Measurements from ENCODE around the gene TBXAS1.

Gene TBXAS1

DNA sequence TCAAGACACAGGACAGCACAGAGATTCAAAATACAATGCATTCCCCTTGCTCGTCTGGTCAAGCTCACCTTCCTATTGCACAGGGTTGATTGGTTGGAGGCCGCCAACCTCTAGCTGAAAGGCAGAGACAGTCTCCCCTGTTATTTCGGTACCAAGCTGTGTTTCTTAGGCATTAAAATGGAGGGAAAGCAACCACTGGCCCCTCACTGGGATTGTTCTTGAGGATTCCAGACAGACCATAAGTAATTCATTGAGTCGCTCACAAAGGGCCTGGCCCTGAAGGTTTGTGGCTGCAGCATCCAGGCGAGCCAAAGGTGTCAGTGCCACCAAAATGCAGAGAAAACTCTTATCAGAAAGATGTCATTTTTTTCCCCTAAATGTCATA lies 152.4 kb downstream of the TBXAS1 start:
- DNase-seq (ENCODE audit: low spot score) = no peak

DNA sequence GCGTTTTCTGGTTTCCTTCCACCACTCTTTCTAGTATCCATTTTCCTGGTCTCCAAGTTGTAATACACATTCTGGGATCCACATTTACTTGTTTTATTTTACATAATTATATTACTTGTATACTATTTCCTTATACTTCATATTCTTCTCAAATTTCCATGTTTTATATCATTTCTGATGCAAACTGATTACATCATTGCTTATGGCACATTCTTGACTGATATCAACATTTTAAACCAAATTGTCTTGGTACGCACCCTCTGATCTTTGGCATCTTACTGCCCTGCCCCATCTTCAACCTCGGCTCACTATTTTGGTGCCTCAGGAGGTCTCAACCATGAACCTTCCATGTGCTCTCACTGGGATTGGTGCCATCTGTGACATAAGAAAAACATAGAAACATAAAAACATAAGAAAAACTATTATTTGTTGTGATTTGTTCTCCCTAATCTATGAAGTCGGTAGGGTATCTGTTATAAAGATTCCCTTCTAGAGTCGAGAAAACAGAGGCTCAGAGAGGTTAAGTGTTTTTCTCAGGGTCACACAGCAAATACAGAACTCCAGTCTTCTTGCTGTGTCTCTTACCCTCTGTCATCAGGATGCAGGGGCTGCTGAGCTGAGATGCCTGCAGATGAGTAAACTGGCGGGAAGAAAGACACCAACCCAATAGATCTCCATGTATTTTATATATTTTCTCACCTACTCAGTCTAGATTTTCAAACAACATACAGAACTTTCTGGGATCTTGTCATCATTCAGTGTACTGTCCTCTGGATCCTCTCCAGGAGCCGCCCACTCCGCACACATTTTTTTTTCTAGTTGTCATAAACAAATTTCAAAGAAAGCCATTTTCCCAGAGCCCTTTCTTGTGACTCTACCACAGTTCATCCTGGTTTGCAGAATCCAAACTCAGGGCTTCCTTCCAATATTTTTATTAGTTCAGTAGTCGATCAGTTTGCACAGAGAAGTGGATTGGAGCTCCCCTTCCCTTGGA lies 154.2 kb downstream of the TBXAS1 start:
- no peak for DNase-seq (ENCODE audit: low spot score)

DNA sequence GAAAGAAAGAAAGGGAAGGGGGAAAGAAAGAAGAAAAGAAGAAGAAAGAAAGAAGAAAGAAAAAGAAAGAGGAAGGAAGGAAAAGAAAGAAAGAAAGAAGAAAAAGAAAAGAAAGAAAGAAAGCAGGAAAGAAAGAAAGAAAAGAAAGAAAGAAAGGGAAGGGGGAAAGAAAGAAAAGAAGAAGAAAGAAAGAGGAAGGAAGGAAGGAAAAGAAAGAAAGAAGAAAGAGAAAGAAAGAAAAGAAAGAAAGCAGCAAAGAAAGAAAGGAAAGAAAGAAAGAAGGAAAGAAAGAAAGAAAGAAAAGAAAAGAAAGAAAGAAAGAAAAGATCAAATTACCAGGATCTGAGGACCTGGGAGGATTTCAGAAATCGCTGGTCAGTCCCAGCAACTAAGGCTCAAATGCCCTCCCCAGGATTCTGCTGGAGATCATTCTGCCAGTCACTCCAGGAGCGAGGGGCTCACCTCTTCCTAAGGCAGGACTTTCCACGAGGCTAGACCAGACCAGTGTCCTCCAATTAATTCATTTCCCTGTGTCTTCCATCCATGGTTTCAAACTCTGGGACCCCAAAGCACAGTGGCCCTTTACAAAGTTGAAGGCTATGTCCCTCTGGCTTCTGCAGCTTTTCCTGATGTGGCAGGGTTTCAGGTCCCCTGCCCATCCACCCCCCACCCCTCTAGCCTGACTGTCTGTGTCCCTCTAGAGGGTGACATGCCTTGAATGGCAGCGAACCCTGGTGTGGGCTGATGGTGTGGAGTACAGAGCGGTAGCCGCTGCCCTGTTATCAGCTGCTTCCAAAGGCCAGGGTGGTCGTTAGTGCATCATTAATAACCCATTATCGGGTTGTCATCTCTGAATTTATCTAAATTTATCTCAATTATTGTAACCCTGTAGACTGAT lies 155.8 kb downstream of the TBXAS1 start:
- no peak for DNase-seq (ENCODE audit: low spot score)

DNA sequence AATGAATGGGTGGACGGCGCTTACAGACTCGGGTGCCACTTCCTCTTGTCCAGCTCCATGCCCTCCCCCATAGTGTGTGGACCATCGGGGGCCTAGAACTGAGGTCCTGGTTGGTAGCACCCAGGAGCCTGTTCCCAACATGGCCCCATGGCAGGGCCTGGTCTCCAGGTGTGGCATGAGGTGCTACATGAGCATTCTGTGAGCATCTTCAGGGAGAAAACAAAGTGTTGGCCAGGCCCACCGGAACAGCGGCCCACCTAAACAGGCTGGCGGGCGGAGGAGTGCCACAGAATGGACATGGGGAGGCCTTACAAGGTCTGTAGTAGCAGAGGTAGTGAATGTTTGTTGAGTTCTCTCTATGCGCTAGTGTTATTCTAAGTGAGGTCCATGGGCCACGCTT lies 156.7 kb downstream of the TBXAS1 start:
- no peak for DNase-seq (ENCODE audit: low spot score)

DNA sequence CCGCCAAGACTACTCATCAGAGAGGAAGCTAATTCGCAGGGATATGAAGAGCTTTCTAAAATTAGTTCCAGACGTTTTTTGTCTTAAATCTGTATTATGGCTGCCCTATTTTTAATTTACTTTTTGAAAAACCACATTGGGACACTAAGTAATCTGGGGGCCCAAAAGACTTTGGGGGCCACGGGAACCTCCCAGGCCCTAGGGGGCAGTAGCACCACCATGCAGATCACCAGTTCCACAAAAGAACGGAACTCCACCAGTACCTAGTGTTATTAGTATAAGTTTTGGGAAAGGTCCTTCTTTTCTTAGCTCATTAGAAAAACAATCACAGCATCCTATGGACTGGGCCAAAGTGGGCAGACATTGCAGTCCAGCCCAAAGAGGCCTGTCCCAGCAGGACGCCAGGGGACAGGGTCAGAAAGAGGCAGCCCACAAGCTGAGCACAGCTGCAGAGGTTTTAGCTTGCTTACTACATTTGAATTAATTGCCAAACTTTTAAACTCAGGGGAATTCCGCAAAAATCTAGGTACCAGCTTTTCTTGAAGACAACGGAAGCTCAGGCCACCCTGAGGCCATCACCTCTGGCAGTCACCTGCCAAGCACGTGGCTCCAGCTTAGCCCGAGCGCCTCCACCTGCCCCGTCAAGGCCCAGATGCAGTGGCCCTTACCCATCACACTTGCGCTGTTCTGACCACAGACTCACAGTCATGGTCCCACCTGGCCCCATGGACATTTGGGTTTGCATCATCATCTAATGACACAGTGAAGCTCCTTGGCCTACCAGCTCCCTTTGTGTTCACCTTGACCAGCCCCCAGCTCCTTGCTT lies 158.8 kb downstream of the TBXAS1 start:
- no peak for DNase-seq (ENCODE audit: low spot score)

DNA sequence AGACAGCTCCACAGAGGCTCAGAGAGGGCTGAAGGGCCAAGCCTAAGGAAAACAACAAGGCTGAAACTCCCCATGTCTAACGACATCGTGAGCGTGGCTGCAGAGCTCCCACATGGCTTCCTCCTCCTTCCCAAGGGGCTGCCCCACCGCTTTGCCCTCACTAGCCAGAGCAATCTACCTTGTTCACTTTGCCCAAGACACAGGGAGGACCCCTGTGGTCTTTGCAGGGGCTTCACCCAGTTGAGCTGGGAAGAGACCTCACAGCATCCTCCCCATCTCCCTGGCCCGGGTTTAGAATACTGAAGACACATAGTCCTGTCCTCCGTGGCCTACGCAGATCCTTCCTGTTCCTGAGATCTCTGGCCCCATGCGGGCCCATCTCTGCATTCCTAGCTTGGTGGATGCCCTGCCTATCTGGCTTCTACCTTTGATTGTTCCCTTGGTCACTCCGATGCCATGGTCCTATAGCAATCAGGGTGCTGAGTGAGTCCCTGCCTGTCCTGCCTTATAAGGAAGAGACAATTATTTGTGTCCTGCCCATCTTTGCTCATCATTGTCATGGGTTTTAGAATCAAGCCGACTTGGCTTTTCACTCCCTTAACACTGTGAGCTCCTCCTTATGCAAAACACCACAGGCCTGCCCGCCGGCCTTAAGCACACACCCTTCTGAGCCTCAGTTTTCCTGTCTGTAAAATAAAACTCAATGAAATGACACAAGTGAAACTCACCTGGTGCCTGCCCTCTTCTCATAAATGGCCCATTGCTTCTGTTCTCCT lies 160.5 kb downstream of the TBXAS1 start:
- DNase-seq (ENCODE audit: low spot score) = no peak

DNA sequence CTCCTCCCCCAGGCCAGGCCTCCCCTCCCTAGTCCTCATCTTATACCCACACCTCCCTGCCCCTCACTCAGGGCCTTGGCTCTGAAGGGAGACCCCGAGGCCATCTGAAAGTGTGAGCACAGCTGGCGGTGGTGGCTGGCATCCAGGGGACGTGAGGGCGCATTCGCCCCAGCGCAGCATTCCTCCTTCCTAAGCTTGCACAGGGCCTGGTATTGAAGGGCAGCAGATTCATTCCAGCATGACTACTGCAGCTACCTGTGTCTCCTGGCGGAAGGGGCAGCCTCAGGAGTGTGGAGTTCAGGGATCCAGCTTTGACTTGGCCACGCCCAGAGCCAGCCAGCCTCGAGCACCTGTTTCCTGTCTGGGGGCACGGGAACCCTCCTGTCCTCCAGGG lies 161.1 kb downstream of the TBXAS1 start:
- DNase-seq (ENCODE audit: low spot score) = no peak

DNA sequence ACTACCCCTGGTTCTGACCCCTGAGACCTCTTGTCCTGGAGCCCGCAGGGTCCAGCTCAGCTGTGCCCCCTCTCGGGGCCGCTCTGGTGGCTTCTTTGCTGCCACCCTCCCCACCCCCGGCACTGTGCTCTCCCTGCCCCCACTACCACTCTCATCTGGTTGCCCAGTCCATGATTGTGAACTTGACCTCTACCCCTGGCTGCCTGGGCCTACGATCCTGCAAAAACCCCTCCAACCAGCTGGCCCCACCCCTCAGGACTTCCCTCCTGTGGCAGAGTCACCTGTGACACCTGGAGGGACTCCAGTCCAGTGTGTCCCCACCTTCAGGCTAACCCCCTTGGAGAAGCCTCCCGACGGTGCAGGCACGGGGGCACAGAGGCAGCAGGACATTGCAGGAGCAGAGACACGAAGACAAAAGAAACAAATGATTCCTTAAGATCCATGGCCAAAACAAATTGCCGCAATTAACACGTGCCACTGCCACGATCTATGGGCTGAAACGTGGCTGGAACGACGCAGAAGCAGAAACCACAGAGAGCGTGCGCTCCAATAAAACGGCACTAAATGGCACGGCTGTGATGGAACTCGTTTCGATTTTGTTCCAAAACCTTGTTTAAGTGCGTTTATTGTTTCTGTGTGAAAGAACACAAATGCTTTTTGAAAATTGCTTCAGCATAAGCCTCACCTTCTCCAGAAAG lies 161.7 kb downstream of the TBXAS1 start:
- DNase-seq (ENCODE audit: low spot score) = no peak

DNA sequence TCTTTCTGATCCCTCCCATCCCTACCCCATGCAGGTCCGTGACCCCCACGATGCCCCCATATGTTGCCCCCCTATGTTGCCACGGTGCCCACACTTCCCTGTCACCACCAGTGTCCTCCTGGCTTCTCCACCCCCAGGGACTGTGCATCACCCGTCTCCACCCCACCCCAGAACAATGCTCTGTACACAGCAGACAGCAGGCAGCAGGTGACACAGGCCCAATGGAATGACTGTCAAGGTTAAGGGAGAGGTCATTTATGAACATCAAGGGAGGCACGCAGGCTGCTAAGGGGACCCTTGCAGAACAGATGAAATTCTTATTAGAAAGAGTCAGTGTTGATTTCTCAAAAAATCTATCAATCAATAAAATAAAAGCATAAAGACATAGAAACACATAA lies 162.2 kb downstream of the TBXAS1 start:
- no peak for DNase-seq (ENCODE audit: low spot score)

DNA sequence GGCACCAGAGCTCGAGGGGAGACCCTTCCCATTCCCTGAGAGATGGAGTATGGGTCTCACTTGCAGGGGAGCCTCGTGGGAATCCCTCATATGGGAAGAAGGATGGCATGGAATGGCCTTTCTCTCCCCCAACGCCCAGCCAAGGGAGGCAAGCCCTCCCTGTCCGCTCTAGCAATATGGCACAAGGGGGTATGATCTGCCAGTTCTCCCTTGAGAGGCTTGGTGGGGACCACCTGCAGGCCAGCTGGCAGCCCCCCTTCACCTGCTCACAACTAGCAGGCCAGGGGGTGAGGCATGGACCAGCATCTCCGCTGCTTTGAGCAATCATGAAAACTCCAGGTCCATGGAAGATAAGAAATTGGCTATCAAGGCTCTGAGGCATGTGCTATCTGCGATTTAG lies 162.8 kb downstream of the TBXAS1 start:
- DNase-seq (ENCODE audit: low spot score) = no peak

DNA sequence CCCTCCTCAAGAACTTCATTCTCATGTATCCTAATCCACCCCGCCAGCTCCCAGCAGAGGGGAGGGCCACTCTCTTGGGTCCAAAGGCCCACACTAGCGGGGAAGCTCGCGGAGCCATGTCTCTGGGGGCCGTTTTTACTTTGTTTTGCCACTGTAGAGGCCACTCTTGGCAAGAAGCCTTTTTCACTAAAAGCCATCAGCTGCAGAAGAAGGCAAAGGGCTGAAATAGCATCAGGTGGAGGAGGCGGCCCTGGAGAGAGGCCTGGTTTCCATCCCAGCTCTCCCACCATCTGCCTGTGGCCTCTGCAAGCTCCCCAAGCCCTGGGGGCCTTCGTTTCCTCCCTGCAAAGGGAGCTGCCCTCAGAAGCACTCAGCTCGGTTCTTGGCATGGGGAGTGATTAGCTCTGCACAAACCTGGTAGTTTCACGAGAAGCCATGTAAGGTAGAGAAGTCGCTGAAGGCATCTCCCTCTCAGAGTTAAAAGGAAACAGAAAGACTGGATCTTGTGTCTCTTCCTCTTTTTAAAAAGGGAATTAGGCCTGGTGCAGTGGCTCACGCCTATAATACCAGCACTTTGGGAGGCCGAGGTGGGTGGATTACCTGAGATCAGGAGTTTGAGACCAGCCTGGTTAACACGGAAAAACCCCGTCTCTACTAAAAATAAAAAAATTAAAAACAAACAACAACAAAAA lies 163.4 kb downstream of the TBXAS1 start:
- DNase-seq (ENCODE audit: low spot score) = no peak

DNA sequence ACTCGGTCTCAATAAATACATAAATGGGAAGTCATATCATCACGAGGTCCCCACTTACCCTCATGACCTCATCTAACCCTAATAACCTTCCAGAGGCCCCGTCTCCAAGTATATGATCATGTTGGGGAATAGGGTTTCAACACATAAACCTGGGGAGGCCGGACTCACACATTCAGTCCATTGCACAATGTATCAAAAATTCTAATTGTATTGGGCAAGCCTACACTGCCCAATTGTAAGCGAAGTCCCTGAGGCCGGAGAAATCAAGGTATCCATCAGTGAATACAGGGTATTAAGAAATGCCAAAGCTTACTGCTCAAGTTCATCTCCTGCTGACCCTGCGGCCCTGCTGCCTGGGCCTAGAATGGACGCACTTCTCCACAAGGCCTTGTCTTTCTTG lies 164.1 kb downstream of the TBXAS1 start:
- no peak for DNase-seq (ENCODE audit: low spot score)

DNA sequence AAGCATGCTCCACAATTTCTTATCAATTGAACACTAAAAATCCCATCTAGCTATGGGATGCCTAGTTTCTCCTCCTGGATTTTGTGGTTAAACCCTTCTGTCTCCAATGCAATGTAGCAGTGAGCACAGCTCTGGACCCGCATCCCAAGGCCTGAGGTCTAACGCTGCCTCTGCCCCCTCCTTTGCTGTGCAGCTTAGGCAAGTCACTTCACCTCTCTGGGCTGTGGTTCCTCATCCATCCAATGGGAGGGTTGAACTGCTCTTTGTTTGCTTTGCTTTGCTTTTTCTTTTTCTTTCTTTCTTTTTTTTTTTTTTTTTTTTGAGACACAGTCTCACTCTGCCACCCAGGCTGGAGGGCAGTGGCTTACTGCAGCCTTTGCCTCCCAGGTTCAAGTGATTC lies 164.5 kb downstream of the TBXAS1 start:
- no peak for DNase-seq (ENCODE audit: low spot score)

DNA sequence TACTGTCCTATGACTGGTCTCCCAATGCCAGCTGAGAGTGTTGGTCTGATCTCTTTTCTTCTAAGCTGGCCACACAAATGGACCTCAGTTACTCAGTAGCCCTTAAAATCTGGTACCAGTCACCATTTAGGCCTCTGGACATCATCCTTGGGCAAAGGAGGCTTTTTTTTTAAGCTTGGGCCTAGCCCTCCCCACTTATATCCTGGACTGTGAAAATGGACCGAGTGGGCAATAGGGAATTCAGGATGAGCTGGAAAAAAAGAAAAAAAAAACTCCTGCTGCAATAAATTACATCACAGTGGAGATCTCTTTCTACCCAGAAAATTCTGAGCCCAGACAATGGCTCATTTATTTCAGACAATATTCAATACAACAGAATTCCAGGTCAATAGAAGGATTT lies 165.3 kb downstream of the TBXAS1 start:
- DNase-seq (ENCODE audit: low spot score) = peak; percentile 44

DNA sequence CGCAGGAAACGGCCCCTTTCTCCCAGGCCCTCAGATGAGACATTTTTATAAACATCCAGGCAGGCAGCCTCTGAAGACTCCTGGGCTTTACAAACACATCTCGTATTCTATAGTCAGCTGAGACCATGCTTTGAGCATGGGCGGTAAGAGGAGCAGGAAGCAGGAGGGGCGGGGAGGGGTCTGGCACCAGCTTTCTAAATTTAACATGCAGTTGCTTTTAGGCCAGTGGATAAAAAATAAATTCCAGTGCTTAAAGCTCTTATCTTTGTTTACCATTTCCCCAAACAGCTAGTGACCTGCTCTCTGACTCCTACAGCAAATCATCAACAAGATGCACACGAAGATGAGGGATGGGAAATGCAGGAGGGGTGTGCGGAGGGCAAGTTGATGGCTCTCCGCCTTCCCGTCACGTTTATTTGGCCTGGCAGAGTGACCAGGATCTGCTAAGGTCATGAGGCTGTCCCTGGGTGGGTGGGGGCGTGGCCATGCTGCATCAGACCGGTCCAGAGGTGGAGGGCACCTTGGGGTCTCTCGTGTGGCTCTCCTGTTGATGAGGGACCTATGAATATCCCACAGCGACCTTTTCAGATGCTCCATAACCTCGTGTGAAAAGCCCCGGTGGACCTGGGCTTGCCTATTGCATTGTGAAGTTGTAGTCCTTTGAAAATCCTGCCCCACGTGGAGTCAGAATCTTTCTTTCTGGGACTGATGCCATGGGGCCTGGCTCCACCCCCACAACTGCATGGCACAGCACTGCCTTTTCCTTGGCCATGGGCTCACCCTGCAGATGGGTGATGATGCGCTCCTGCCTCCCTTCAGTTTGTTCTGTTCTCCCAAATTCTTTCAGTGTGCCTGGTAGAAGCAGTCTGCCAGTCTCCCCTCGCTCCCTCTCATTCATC lies 166.2 kb downstream of the TBXAS1 start:
- DNase-seq (ENCODE audit: low spot score) = peak; percentile 80

DNA sequence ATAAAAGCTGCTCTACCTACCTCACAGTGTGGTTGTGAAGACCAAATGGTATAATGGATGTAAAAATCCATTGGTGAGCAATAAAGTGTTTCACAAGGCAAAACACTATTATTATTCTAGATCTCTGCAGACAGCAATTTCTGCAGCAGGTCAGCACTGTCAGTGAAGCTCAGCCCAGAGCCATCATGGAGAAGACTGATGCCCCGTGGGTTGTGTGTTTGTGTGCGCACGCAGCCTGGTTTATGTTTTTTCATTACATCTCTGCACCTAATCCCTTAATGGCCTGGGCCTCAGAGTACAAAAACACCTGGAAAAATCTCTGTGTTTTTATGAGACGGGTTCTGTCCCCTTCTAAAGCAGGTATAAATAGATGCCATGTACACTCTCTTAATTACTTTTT lies 169.5 kb downstream of the TBXAS1 start:
- no peak for DNase-seq (ENCODE audit: low spot score)

DNA sequence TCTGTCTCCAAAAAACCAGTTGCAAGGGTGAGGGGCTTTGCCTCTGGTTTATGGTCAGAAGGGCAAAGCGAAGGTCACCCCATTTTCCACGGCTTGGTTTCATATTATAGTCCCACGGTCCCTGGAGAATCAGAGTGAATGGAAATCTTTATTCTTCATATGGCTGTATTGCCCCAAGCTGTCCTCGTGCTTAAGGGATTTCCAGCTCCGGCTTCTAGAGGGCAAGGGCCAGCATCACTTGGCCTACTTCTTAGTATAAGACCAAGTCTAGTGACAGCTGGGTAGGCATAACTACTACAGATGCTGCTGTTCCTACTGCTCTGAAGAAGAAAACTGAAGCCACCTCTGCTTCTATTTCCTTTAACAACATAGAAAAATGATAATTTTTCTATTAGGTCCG lies 170.5 kb downstream of the TBXAS1 start:
- no peak for DNase-seq (ENCODE audit: low spot score)

DNA sequence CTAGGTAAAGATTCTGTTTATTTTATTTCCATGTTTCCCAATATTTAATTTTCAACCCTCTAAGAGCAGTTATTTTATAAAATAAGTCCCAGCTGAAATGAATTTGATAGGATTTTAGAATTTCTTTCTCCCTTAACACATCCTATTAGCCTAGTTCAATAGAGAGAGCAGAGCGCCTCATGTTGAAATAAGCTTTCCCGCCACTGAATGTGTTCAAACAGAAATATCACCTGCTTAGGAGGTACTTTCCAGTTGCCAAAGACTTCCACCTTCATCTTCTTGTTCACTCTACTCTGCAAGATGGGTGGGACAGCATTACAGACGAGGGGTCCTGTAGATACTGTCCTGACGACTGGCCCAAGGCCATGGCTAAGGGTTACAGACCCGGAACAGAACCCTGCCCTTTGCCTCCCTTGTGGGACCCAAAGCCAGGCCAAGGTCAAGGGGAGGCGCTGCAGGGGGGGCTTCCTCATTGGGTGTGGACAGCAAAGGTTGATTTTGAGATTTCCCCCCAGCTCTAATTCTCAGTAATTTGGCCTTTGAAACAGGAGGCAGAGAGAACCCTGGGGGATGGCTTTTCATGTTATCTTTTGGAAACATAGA lies 171.7 kb downstream of the TBXAS1 start:
- no peak for DNase-seq (ENCODE audit: low spot score)
